GM19099 (cell line): ENCODE results near the gene SMIM35.

Source experiments
- POLR2A ChIP-seq: IDR thresholded peaks from 3 replicates; pipeline ENCODE4 v1.6.1; 2011; ENCODE audit warnings: low read depth; ENCODE audit not compliant: insufficient read length; ENCODE audit errors: extremely low read depth

Gene SMIM35

GRCh38 chr11:118086913-118087768 is at the start of gene SMIM35:
TSS of gene SMIM35 (minus strand) at chr11:118086963. CDS start at chr11:118086757, 206 bp downstream.
- TF ChIP-seq POLR2A: no peak

- TF ChIP-seq POLR2A: no peak
These were observed 49.6 kb upstream of the SMIM35 start for GRCh38 chr11:118136341-118136740.

GRCh38 chr11:118135796-118136165 is 49.0 kb upstream of the SMIM35 start:
- no peak for TF ChIP-seq POLR2A

DNA sequence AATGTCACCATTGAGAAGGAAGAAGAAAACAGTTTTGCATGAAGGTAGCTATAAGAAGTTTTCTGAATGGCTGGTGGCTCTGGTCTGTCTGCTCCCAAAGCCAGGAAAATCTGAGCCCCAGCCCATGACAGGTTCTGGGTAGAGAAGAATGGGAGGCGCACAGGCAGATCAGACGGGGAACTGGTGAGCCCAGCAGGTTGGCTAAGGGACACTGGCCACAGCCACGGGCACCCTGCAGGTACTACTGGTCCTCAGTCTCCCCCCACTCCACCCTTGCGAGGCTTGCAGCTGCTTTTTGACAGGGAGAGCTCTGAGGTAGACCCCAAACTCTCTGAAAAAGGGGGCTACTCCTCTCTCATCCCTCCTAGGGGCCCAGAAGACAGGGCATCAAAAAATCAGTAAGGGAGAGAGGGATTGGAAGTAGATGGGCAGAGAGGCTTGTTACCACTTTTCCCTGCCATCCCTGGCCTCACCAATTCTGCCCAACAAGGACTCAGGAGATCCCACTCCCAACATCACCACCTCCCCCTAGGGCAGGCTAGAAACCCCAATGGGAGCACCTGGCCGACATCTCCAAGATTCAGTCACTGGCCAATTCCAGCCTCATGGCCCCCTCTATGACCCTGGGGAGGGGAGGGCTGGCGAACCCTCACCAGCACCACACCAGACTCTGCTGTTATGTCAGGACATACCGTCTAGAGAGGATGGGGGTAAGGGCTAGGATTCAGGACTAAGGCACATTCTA is 48.5 kb upstream of the SMIM35 start:
- TF ChIP-seq POLR2A: no peak

GRCh38 chr11:118133816-118134215 is 47.1 kb upstream of the SMIM35 start:
- TF ChIP-seq POLR2A: no peak

DNA sequence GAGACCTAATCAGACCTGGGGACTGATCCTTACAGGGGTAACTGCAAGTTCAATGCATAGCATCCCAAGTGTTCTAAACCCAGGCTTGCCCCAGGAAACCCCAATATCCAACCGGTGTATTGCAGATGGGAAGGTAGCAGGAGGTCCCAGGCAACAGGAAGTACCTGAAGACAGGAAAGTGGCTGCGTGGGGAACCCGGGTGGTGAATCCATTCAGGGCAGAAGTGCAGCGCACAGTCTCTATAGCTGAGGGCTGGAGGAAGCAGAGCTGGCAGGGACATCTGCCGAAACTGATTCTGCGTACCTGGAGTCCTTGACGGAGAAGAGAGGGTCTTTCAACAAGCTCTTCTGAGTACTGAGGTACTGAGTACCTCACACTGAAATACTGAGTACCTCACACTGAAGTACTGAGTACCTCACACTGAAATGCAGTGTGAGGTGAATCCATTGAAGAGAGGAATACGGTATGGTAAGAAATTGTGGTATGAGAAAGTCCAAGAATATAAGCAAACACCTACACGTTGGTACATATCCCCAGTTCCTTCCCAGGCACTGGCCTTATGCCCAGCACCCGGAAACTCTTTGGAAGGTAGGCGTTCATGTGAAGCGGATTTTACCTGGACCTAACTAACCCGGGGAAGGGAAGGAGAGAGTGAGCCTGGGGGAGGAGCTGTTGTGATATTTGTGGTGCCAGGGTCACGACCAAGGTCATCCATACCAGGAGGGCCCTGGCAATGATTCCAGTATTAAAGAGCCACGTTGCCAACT is 45.8 kb upstream of the SMIM35 start:
- TF ChIP-seq POLR2A: no peak

DNA sequence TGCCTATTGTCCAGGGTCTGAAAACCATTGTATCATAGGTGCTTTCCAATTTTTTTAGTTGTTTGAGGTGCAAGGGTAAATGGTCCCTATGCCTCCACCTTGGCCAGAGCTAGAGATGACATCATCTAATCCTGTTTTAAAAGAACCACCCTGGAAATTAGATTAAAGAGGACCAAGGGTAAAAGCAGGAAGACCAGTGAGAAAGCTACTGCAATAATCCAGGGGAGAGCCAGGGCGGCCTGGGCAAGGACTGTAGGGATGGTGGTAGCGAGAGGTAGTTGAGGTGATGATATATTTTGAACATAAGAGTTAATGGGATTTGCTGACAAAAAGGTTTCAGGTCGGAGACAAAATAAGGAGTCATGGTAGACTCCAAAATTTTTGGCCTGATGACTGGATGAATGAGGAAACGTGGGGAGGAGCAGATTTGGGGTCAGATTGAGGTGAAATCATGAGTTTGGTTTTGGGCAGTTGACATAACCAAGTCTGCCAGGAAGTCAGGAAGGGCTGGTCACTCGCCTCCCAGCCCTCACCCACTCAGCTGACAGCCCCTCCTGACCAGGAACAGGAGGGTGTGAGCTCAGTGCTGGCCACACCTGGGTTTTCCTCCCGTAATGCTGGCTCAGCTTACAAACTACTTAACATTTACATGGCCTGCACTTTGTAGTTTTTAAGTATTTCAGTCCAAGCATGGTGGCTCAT is 42.9 kb upstream of the SMIM35 start:
- no peak for TF ChIP-seq POLR2A

- TF ChIP-seq POLR2A: no peak
These were observed 42.1 kb upstream of the SMIM35 start for GRCh38 chr11:118128721-118129470.

- no peak for TF ChIP-seq POLR2A
These were observed 41.5 kb upstream of the SMIM35 start for GRCh38 chr11:118128310-118128709.

GRCh38 chr11:118126082-118126838 is 39.5 kb upstream of the SMIM35 start:
- peak; percentile 43 for TF ChIP-seq POLR2A

DNA sequence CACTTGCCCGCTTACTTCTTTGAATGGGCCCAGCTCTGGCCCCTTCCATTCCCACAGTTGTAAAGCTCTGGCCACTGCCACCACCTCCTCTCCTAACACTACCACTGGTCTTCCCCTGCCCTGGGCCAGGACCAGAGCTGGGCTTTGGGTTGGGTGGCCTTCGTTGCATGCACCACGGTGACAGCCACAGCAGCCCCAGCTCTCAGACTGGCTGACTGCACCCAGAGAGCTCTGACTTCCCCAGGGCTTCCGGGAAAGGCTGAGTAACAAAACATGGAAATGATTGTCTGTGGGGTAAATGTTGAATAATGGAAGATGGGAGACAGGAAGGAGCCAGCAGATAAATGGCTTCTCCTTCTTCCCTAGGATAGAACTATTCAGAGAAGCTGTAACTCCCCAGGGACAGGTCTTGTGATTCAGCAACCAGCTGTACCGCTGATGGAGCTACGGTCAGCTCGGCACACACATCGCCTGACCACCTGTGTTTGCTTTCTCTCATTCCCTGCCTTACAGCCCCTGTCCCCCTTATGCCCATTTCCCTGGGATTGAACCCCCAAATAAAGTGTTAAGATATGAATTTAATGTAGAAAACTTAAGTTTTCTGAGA is 38.3 kb upstream of the SMIM35 start:
- no peak for TF ChIP-seq POLR2A

DNA sequence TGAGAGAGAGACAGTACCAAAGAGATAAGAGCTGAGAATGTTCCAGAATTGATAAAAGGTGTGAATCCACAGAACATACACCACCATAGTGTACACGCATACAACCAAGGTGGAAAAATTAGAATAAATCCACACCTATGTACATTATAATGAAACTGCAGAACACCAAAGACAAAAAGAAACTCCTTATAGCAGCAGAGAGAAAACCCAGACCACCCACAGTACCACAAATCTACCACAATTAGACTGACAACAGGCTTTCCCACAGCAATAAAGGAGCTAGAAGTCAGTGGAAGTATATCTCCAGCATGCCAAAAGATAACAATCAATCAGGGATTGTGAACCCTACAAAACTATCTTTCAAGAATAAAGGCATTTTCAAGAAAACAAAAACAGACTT is 34.0 kb upstream of the SMIM35 start:
- no peak for TF ChIP-seq POLR2A
